ENCODE measurements around the gene FADS2. TPM values are rescaled to one million over a fixed set of nuclear protein-coding genes. Genes with fewer than 3 reads are reported as not detected.

Gene FADS2
- total RNA-seq, 1 experiment from 2014 or later = 423 TPM

DNA sequence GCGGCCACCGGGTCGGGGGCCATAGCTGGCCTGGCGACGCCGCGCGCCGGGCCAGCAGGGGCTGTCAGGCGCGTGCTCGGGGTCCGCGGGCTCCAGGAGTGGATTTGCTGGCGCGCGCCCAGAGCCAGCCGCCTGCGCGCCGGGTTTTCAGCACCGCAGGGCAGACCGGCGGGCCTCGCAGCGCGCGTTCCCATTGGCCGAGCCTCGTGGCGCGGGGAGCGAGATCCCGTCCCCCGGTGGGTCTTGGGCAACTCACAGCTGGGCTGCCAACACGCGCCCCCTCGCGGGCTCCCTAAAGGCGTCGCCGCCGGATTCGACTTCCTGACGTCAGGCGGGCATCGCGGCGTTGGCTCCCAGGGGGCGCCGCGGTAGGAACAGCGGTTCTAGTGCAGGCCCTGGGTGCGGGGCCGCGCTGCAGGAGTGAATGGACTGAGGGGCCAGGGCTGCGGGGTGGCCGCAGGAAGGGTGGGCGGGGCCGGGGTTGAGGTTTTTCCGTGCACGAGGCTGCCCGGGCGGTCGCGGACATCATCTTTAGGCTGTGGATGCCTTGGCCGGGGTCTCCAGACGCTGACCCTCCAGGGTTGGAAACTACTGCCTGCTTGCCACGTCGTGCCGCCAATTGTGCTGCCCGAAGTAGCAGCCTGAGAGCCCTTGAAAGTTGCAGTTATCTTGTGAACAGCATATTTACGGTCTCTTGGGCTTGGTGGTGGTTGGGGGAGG, 11.2 kb upstream of the FADS2 start, which contains the start of gene FADS1 (continued):
- TF ChIP-seq ATF6 (CRISPR knock-in tag; IDR thresholded peaks at IDR 0.05) (no peak), IRF2 (CRISPR knock-in tag; IDR thresholded peaks at IDR 0.05; ENCODE audit: borderline replicate concordance, low read depth) (no peak), SP1 (CRISPR knock-in tag; conservative IDR thresholded peaks at IDR 0.05) (peak; percentile 37; the same call in 1 of the 2 replicates), TEAD1 (CRISPR knock-in tag; IDR thresholded peaks at IDR 0.05) (0 out of 2 replicates have a peak, but pooled peaks have one; percentile 8), ESRRA (CRISPR knock-in tag; IDR thresholded peaks at IDR 0.05; ENCODE audit: borderline replicate concordance) (peak; percentile 82; the same call in 1 of the 2 replicates), ZNF423 (CRISPR knock-in tag; IDR thresholded peaks at IDR 0.05) (peak; percentile 94), CBFB (CRISPR knock-in tag; IDR thresholded peaks at IDR 0.05; ENCODE audit: low read depth) (0 out of 2 replicates have a peak, but pooled peaks have one; percentile 76), CREM (CRISPR knock-in tag; IDR thresholded peaks at IDR 0.05) (0 out of 2 replicates have a peak, but pooled peaks have one; percentile 12), ZBTB21 (CRISPR knock-in tag; IDR thresholded peaks at IDR 0.05; ENCODE audit: borderline replicate concordance) (peak; percentile 71), ETV6 (CRISPR knock-in tag; IDR thresholded peaks at IDR 0.05) (peak; percentile 81)
- TF ChIP-seq, protein P1, sequence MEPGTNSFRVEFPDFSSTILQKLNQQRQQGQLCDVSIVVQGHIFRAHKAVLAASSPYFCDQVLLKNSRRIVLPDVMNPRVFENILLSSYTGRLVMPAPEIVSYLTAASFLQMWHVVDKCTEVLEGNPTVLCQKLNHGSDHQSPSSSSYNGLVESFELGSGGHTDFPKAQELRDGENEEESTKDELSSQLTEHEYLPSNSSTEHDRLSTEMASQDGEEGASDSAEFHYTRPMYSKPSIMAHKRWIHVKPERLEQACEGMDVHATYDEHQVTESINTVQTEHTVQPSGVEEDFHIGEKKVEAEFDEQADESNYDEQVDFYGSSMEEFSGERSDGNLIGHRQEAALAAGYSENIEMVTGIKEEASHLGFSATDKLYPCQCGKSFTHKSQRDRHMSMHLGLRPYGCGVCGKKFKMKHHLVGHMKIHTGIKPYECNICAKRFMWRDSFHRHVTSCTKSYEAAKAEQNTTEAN (CRISPR knock-in tag; IDR thresholded peaks at IDR 0.05) = 0 out of 2 replicates have a peak, but pooled peaks have one; percentile 74
- TF ChIP-seq, protein P2, sequence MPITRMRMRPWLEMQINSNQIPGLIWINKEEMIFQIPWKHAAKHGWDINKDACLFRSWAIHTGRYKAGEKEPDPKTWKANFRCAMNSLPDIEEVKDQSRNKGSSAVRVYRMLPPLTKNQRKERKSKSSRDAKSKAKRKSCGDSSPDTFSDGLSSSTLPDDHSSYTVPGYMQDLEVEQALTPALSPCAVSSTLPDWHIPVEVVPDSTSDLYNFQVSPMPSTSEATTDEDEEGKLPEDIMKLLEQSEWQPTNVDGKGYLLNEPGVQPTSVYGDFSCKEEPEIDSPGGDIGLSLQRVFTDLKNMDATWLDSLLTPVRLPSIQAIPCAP (CRISPR knock-in tag; IDR thresholded peaks at IDR 0.05) = peak; percentile 73
- TF ChIP-seq, protein P3, sequence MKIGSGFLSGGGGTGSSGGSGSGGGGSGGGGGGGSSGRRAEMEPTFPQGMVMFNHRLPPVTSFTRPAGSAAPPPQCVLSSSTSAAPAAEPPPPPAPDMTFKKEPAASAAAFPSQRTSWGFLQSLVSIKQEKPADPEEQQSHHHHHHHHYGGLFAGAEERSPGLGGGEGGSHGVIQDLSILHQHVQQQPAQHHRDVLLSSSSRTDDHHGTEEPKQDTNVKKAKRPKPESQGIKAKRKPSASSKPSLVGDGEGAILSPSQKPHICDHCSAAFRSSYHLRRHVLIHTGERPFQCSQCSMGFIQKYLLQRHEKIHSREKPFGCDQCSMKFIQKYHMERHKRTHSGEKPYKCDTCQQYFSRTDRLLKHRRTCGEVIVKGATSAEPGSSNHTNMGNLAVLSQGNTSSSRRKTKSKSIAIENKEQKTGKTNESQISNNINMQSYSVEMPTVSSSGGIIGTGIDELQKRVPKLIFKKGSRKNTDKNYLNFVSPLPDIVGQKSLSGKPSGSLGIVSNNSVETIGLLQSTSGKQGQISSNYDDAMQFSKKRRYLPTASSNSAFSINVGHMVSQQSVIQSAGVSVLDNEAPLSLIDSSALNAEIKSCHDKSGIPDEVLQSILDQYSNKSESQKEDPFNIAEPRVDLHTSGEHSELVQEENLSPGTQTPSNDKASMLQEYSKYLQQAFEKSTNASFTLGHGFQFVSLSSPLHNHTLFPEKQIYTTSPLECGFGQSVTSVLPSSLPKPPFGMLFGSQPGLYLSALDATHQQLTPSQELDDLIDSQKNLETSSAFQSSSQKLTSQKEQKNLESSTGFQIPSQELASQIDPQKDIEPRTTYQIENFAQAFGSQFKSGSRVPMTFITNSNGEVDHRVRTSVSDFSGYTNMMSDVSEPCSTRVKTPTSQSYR (CRISPR knock-in tag; IDR thresholded peaks at IDR 0.05) = no peak
- TF ChIP-seq, protein P4, sequence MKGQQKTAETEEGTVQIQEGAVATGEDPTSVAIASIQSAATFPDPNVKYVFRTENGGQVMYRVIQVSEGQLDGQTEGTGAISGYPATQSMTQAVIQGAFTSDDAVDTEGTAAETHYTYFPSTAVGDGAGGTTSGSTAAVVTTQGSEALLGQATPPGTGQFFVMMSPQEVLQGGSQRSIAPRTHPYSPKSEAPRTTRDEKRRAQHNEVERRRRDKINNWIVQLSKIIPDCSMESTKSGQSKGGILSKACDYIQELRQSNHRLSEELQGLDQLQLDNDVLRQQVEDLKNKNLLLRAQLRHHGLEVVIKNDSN (CRISPR knock-in tag; IDR thresholded peaks at IDR 0.05) = peak; percentile 55; the same call in 1 of the 2 replicates
- TF ChIP-seq, protein P5, sequence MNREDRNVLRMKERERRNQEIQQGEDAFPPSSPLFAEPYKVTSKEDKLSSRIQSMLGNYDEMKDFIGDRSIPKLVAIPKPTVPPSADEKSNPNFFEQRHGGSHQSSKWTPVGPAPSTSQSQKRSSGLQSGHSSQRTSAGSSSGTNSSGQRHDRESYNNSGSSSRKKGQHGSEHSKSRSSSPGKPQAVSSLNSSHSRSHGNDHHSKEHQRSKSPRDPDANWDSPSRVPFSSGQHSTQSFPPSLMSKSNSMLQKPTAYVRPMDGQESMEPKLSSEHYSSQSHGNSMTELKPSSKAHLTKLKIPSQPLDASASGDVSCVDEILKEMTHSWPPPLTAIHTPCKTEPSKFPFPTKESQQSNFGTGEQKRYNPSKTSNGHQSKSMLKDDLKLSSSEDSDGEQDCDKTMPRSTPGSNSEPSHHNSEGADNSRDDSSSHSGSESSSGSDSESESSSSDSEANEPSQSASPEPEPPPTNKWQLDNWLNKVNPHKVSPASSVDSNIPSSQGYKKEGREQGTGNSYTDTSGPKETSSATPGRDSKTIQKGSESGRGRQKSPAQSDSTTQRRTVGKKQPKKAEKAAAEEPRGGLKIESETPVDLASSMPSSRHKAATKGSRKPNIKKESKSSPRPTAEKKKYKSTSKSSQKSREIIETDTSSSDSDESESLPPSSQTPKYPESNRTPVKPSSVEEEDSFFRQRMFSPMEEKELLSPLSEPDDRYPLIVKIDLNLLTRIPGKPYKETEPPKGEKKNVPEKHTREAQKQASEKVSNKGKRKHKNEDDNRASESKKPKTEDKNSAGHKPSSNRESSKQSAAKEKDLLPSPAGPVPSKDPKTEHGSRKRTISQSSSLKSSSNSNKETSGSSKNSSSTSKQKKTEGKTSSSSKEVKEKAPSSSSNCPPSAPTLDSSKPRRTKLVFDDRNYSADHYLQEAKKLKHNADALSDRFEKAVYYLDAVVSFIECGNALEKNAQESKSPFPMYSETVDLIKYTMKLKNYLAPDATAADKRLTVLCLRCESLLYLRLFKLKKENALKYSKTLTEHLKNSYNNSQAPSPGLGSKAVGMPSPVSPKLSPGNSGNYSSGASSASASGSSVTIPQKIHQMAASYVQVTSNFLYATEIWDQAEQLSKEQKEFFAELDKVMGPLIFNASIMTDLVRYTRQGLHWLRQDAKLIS (CRISPR knock-in tag; IDR thresholded peaks at IDR 0.05; ENCODE audit: borderline replicate concordance) = 0 out of 2 replicates have a peak, but pooled peaks have one; percentile 52
- TF ChIP-seq, protein P6, sequence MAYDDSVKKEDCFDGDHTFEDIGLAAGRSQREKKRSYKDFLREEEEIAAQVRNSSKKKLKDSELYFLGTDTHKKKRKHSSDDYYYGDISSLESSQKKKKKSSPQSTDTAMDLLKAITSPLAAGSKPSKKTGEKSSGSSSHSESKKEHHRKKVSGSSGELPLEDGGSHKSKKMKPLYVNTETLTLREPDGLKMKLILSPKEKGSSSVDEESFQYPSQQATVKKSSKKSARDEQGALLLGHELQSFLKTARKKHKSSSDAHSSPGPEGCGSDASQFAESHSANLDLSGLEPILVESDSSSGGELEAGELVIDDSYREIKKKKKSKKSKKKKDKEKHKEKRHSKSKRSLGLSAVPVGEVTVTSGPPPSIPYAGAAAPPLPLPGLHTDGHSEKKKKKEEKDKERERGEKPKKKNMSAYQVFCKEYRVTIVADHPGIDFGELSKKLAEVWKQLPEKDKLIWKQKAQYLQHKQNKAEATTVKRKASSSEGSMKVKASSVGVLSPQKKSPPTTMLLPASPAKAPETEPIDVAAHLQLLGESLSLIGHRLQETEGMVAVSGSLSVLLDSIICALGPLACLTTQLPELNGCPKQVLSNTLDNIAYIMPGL (CRISPR knock-in tag; IDR thresholded peaks at IDR 0.05) = peak; percentile 64; the same call in 1 of the 2 replicates
- TF ChIP-seq, protein P7, sequence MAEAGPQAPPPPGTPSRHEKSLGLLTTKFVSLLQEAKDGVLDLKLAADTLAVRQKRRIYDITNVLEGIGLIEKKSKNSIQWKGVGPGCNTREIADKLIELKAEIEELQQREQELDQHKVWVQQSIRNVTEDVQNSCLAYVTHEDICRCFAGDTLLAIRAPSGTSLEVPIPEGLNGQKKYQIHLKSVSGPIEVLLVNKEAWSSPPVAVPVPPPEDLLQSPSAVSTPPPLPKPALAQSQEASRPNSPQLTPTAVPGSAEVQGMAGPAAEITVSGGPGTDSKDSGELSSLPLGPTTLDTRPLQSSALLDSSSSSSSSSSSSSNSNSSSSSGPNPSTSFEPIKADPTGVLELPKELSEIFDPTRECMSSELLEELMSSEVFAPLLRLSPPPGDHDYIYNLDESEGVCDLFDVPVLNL (CRISPR knock-in tag; IDR thresholded peaks at IDR 0.05; ENCODE audit: borderline replicate concordance, low read depth) = peak; percentile 45; the same call in 1 of the 2 replicates
- TF ChIP-seq, protein P8, sequence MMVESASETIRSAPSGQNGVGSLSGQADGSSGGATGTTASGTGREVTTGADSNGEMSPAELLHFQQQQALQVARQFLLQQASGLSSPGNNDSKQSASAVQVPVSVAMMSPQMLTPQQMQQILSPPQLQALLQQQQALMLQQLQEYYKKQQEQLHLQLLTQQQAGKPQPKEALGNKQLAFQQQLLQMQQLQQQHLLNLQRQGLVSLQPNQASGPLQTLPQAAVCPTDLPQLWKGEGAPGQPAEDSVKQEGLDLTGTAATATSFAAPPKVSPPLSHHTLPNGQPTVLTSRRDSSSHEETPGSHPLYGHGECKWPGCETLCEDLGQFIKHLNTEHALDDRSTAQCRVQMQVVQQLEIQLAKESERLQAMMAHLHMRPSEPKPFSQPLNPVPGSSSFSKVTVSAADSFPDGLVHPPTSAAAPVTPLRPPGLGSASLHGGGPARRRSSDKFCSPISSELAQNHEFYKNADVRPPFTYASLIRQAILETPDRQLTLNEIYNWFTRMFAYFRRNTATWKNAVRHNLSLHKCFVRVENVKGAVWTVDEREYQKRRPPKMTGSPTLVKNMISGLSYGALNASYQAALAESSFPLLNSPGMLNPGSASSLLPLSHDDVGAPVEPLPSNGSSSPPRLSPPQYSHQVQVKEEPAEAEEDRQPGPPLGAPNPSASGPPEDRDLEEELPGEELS (CRISPR knock-in tag; IDR thresholded peaks at IDR 0.05) = peak; percentile 52; the same call in 1 of the 2 replicates

Data from WTC11 (cell line).